HL-60/S4 (cell line): ENCODE results near the gene NAALADL2.
"Not testable (repeated sequence)": the region's sequence is repeated elsewhere in the genome, so short reads cannot be mapped to it uniquely, and the experiment has no call there.

Source experiments
- in situ Hi-C: fragments of 300-500 bp; cut with MboI; formaldehyde crosslinking; loops from 2 replicates; pipeline ENCODE4 v1.14.3; 2022; ENCODE audit warnings: low sequenced_read_pairs

The NAALADL2 gene

DNA sequence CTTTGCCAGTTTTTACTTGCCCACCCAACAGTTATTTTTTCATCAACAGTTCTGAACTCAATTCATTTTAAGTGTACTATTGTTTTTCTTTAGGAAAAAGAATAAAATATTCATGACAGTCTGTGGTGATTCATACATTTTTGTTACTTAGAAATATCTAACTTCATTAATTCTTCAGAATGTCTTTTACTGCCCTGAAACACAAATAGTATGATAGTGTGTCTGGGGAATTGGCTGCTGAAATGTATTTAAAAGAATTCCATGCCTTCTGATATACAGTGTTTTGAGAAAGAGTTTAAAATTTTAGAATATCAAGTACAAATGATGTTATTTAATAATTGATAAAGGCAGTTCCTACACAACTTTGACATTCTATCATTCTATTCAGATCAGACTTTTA lies 854.1 kb downstream of the NAALADL2 start:
- in situ Hi-C loops, result no loop called here

- in situ Hi-C loops, result no loop called here
Measured at GRCh38 chr3:175716446-175716845, 857.3 kb downstream of the NAALADL2 start.

GRCh38 chr3:175726228-175726627 lies 867.1 kb downstream of the NAALADL2 start:
- in situ Hi-C loops, result no loop called here

GRCh38 chr3:175728566-175728965 lies 869.4 kb downstream of the NAALADL2 start:
- in situ Hi-C loops, result no loop called here

GRCh38 chr3:175729466-175729865 lies 870.3 kb downstream of the NAALADL2 start:
- in situ Hi-C loops, result no loop called here

- in situ Hi-C loops, result no loop called here
Measured at GRCh38 chr3:175731543-175731942, 872.4 kb downstream of the NAALADL2 start.

- in situ Hi-C loops, result no loop called here
Measured at GRCh38 chr3:175732017-175732416, 872.9 kb downstream of the NAALADL2 start.

DNA sequence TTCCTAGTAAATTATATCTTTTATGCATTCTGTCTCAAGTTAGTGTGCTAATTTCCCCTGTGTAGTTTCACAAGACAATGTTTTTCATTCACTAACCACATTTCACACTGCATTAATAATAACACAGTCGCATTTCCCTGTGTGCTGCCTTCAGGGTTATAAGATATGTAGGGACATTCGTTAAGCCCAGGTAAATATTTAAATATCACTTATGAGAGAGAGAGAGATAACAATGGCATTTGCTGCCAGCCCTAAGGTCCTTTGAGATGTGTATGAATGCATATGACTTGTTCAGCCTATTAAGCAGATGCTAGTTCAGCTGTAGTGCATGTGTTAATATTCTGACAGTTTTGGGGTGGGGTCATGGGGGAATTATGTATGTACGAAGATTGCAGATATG lies 876.7 kb downstream of the NAALADL2 start:
- in situ Hi-C loops, result no loop called here

DNA sequence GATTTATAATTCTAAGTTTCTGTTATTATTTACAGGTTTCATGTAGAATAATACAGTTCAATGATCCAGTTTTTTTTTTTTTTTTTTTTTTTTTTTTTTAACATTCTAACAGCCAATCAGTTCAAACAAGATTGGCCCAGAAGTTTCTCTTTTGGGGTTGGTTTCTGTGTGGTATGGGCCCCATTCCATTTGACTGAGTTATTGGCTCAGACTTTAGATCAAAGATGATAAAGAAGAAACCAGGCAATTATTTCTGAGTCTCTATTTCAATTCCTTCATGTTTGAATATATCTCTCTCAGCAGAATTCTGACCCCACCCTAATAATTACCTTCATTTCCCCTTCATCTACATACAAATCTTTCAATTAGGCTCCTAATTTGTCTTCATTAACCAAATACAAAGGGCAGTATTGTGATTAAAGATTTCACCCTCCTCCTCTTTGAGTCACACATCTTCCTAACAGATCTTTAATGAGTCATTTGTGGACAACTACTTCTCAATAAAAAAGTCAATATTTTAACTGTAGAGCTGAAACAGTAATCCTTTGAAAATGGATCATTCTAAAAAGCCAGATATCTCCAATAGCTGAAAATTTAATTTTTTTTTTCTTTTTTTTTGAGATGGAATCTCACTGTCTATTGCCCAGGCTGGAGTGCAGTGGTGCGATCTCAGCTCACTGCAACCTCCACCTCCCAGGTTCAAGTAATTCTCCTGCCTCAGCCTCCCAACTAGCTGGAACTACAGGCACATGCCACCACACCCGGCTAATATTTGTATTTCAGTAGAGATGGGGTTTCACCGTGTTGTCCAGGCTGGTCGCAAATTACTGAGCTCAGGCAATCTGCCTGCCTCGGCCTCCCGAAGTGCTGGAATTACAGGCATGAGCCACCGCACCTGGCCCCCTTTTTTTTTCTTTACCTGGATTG lies 878.8 kb downstream of the NAALADL2 start:
- in situ Hi-C loops, result no loop called here

DNA sequence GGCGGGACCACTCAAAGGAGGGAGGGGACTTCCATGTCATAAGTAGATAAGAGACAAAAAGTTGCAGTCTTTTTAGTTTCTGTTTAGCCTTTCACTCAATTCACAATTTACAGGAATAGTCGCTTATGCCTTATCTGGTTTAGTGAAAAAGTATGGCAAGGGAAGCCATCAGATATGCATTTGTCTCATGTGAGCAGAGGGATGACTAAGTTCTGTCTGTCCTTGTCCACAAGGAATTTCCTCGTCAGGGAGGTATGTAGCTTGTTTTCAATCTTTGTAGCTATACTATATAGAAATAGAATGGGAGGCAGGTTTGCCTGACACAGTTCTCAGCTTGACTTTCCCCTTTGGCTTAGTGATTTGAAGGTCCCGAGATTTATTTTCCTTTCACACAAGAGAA lies 882.8 kb downstream of the NAALADL2 start:
- in situ Hi-C loops, result no loop called here

DNA sequence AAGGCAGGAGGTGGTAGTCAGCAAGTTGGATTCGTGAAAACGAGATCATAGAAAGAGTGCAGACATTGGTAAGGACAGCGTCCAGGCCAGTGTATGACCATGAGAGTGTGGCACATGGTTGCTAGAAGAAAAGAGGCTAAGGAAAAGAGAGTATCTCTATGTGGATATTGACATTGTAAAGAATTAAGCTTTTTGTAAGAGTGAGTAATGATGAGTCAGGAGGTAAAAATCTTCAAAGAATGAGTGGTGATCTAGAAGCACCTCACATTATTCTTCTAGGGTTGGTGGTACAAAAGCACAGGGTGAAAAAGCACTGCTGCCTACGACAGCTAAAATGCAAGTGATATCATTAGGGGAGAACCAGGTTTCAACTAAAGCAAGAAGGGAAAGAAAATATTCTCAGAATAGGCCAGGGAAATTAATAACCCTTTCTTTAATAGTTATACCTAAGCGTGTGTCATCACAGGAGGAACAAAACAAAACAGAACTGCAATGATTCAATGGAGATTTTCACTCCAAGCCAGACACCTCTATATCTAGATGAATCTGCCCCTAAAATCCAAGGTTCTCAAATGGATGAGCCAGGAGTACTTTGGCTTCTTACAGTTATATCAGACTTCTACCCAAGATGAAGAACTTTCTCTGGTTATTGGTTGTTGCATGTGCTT lies 884.7 kb downstream of the NAALADL2 start:
- in situ Hi-C loops, result no loop called here

DNA sequence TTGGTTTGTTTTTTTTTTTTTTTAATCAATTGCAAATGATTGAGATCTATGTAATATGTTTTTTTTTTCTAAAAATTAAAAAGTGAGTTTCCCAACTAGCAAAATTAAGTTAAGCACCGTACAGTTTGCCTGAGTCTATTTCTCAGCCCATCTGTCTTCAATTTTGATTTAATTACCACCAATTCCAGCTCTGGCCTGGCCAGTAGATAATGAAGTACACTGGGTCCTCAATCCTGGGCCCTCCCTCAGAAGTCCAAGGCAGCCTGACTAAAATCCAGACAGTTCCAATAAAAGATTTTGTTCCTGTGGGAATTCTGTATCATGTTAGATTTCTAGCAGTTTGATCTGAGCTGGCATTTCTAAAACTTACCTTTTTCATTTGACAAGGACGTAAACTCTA lies 887.2 kb downstream of the NAALADL2 start:
- in situ Hi-C loops, result no loop called here

- in situ Hi-C loops, result no loop called here
Measured at GRCh38 chr3:175748087-175748730, 889.1 kb downstream of the NAALADL2 start.

- in situ Hi-C loops, result no loop called here
Measured at GRCh38 chr3:175749981-175750380, 890.8 kb downstream of the NAALADL2 start.

GRCh38 chr3:175751089-175751488 lies 892.0 kb downstream of the NAALADL2 start:
- in situ Hi-C loops, result no loop called here

GRCh38 chr3:175763948-175764347 lies 904.8 kb downstream of the NAALADL2 start:
- in situ Hi-C loops, result no loop called here

- in situ Hi-C loops, result no loop called here
Measured at GRCh38 chr3:175764722-175765121, 905.6 kb downstream of the NAALADL2 start.

- in situ Hi-C loops, result no loop called here
Measured at GRCh38 chr3:175770426-175770825, 911.3 kb downstream of the NAALADL2 start.

DNA sequence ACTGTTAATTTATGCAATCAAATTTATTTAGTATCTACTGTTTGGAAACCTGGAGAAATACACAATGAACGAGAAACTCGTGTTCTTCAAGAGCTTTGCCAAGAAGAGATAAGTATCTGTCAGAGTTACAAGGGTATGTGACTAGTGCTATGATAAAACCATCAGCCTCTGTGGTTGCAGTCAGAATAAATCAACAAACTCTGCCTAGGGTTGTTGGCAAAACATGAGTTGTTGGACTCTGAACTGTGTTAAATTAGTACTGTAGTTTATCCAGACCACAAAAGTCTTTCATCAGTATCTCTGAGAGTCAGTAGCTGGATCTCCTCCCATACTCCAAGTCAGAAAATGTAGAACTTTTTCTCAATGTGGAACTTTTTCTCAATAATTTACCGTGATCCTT lies 918.4 kb downstream of the NAALADL2 start:
- in situ Hi-C loops, result no loop called here

DNA sequence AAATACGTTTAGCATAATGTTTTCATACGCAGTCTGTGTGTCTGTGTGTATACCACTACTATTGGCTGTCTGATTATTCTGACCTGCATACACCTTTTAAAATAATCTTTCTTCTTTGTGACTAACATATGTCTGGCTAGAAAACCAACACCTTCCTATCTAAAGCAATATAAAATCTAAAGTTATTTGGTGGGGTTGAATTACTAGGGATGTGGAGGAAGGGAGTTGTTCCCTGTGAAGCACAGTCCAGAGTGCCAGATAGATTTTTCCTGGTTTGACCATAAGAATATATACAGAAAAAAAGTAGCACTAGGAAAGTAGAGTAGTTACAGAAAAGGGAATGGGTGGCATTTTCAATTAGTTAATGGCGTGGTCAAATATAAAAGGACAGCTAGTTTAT lies 918.8 kb downstream of the NAALADL2 start:
- in situ Hi-C loops, result no loop called here

DNA sequence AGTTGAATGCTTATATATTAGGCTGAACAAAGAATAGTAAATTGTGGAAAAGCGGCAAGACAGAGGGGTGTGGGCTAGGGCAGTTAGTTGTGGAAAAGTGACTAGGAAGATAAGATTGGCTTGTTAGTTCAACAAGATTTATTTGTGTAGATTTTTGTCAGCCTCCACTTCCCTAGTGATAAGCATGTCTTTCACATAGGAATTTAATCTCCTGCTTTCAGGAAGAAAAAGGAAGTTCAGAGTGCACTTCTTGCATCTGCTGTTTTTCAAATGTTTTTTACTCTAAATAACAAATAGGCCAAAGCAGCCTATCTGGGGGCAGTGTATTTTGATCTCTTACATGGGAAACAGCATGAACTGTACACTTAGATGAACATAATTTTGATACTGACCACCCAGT lies 919.9 kb downstream of the NAALADL2 start:
- in situ Hi-C loops, result no loop called here

DNA sequence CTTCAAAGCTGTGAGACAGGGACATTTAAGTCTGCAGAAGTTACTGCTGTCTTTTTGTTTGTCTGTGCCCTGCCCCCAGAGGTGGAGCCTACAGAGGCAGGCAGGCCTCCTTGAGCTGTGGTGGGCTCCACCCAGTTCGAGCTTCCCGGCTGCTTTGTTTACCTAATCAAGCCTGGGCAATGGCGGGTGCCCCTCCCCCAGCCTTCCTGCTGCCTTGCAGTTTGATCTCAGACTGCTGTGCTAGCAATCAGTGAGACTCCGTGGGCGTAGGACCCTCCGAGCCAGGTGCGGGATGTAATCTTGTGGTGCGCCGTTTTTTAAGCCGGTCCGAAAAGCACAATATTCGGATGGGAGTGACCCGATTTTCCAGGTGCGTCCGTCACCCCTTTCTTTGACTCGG lies 928.0 kb downstream of the NAALADL2 start:
- in situ Hi-C loops, result not testable (repeated sequence)
